M059J (cell line): ENCODE data around the gene CRLF2. TPM values are rescaled to one million over a fixed set of nuclear protein-coding genes. Genes with fewer than 3 reads are reported as not detected.

Experiments
- total RNA-seq: library from RNA; depleted of rRNA; stranded (reverse); fragments of >200 nt; shearing (Covaris generic); gene quantifications from 2 replicates; pipeline ENCODE4 v1.2.3, GENCODE V29; 2014; rRNA removed

CRLF2 gene
- total RNA-seq, 1 experiment from 2014 or later, result 0.10 TPM

Other genes starting within 250 kb of the CRLF2 start
- gene CSF2RA, start 56.2 kb upstream of the CRLF2 start, total RNA-seq, result not detected in 2 replicates
- gene IL3RA, start 124.1 kb upstream of the CRLF2 start, total RNA-seq, result not detected in 2 replicates
- 113 and 125 TPM in 2 replicates for gene SLC25A6, start 179.5 kb upstream of the CRLF2 start, total RNA-seq
- gene ASMTL, start 240.3 kb upstream of the CRLF2 start, total RNA-seq, result 6.3 and 7.2 TPM in 2 replicates